Calu3 (cell line): Measurements from ENCODE around the gene SLC9A7. TPM values are rescaled to one million over a fixed set of nuclear protein-coding genes. Genes with fewer than 3 reads are reported as not detected.

Source experiments
- BruUV-seq: library from RNA; stranded (reverse); fragments of 400-500 nt; replicated peaks from 2 replicates; lab custom pipeline; 2021; lab: Mats Ljungman, UMichigan
- CTCF ChIA-PET: fragments of 300-600 bp; sonication (Branson Sonifier 250); formaldehyde crosslinking; loops from one replicate; lab custom pipeline; 2022; ENCODE audit warnings: antibody characterized with exemption; lab: Charles Lee
- DNase-seq: peaks from one replicate; pipeline ENCODE4 v3.0.0; 2022
- H3K27ac Mint-ChIP-seq: one replicate; pipeline ENCODE4 v1.8.0; 2022; ENCODE audit warnings: mixed read lengths; ENCODE audit not compliant: unreplicated experiment
- H3K27me3 Mint-ChIP-seq: one replicate; pipeline ENCODE4 v1.8.0; 2022; ENCODE audit warnings: mixed read lengths; ENCODE audit not compliant: unreplicated experiment
- H3K36me3 Mint-ChIP-seq: one replicate; pipeline ENCODE4 v1.8.0; 2022; ENCODE audit warnings: mild to moderate bottlenecking, moderate library complexity, mixed read lengths; ENCODE audit not compliant: insufficient read depth, unreplicated experiment
- H3K4me1 Mint-ChIP-seq: one replicate; pipeline ENCODE4 v1.8.0; 2022; ENCODE audit warnings: mild to moderate bottlenecking, low read depth, mixed read lengths; ENCODE audit not compliant: unreplicated experiment
- H3K4me3 Mint-ChIP-seq: one replicate; pipeline ENCODE4 v1.8.0; 2022; ENCODE audit warnings: mild to moderate bottlenecking, low read depth, moderate library complexity, mixed read lengths; ENCODE audit not compliant: unreplicated experiment
- H3K9me3 Mint-ChIP-seq: one replicate; pipeline ENCODE4 v1.8.0; 2022; ENCODE audit warnings: low read depth, mixed read lengths; ENCODE audit not compliant: unreplicated experiment
- CTCF ChIP-seq: fragments of 200-600 bp; IDR thresholded peaks from one replicate; pipeline ENCODE4 v1.8.0; 2022; ENCODE audit warnings: antibody characterized with exemption; ENCODE audit not compliant: unreplicated experiment
- intact Hi-C: fragments of 100-400 bp; cut with micrococcal nuclease; formaldehyde crosslinking; loops from one replicate; pipeline ENCODE4 v1.10.0; 2022; ENCODE audit not compliant: unreplicated experiment
- total RNA-seq: library from RNA; stranded (reverse); gene quantifications from 2 replicates; pipeline ENCODE4 v1.2.3, GENCODE V29; 2022

The SLC9A7 gene
- total RNA-seq, 1 experiment from 2014 or later = 83.3 TPM

GRCh38 chrX:46597771-46598170, 161.1 kb downstream of the SLC9A7 start:
- intact Hi-C loops = no loop called here
- TF ChIP-seq CTCF = no peak
- DNase-seq = no peak
- Mint-ChIP-seq H3K9me3 (no peaks in the 10 kb centered on the region), H3K4me3 (no peak overlapping the region), H3K27ac (no peak overlapping the region), H3K4me1 (peaks cover 12% of the 10 kb centered on the region), H3K36me3 (peaks cover 22% of the 10 kb centered on the region), H3K27me3 (no peaks in the 10 kb centered on the region)
- CTCF ChIA-PET = no interaction called here
- BruUV-seq = no TSS peak

- DNase-seq = no peak
- H3K27me3 Mint-ChIP-seq = no peaks in the 10 kb centered on the region
- H3K27ac Mint-ChIP-seq = no peak overlapping the region
- no peak for TF ChIP-seq CTCF
- H3K9me3 Mint-ChIP-seq = no peaks in the 10 kb centered on the region
- no peak overlapping the region for H3K4me3 Mint-ChIP-seq
- intact Hi-C loops = no loop called here
- H3K36me3 Mint-ChIP-seq = peaks cover 22% of the 10 kb centered on the region
- H3K4me1 Mint-ChIP-seq = peaks cover 12% of the 10 kb centered on the region
- BruUV-seq = no TSS peak
- CTCF ChIA-PET = interaction anchor here (0.6 kb wide), 1 partner anchor 8 kb away, joined by 3 read pairs; no protein-coding TSS in a partner anchor
These were observed 161.7 kb downstream of the SLC9A7 start for GRCh38 chrX:46597208-46597607.

- TSS peak; percentile 8 for BruUV-seq
- Mint-ChIP-seq H3K27me3 (no peaks in the 10 kb centered on the region), H3K9me3 (no peaks in the 10 kb centered on the region), H3K4me1 (peaks cover 12% of the 10 kb centered on the region), H3K4me3 (no peak overlapping the region), H3K36me3 (peaks cover 22% of the 10 kb centered on the region), H3K27ac (no peak overlapping the region)
- no peak for TF ChIP-seq CTCF
- CTCF ChIA-PET = no interaction called here
- DNase-seq = no peak
- intact Hi-C loops = no loop called here
These were observed 163.8 kb downstream of the SLC9A7 start for GRCh38 chrX:46595084-46595483.

- Mint-ChIP-seq H3K4me1 (peaks cover 28% of the 10 kb centered on the region), H3K27me3 (no peaks in the 10 kb centered on the region), H3K27ac (peak overlapping the region; percentile 31), H3K4me3 (peak overlapping the region; percentile 18), H3K36me3 (peaks cover 6% of the 10 kb centered on the region), H3K9me3 (no peaks in the 10 kb centered on the region)
- CTCF ChIA-PET = interaction anchor here (0.7 to 1.4 kb wide), 4 partner anchors 15 to 31 kb away, joined by 3 to 6 read pairs (median 5); no protein-coding TSS in a partner anchor
- DNase-seq = peak; percentile 20
- no peak for TF ChIP-seq CTCF
- intact Hi-C loops = no loop called here
- BruUV-seq = no TSS peak
These were observed 168.8 kb downstream of the SLC9A7 start for GRCh38 chrX:46589977-46590723.
